LoVo (cell line): ENCODE data around the gene ARF4.
"Not testable (repeated sequence)": the region's sequence is repeated elsewhere in the genome, so short reads cannot be mapped to it uniquely, and the experiment has no call there.

Source experiments
- DNase-seq: peaks from one replicate; pipeline ENCODE4 v3.0.0-alpha.2; 2016; ENCODE audit warnings: low spot score

The ARF4 gene

DNA sequence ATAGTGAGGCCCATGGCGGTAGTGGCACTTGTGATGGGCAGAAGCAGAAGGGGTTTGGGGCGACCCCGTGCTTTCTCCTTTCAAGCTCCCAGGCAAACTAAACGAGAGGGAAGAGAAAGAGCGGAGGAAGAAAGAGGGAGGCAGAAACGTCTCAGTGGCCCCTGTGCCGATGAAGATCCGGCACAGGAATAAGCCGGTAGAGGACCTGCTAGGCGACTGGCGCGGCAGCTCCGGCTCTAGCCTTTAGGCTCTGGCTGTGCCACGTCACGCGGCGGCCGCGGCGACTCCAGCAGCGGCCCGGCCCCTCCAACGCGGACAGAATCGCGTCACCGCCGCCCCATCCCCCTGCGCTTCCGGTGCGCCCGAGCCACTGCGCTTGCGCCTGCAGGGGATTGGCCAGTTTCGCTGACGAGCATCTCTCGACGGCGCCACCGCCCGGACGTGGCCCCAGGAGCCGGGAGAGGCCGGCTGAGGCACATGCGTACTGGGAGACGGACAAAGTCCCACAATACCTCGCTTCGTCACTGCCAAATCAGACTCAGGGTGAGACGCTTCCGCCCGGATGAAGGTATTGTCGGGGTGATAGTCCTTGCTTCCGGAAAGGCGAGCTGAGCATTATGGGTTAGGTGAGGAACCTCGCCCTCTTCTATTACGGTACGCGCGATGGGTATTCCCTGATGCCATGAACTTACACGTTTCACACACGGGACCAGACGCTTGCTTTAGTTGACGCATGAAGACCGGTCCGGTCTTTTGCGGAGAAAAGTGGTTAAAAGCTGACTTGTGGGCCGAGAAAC lies at the start of gene ARF4:
ARF4 (minus strand) TSS at position 218 of the 797 bp plus-strand sequence; CDS start at position 14, 204 bp downstream.
- peak; percentile 99 for DNase-seq

DNA sequence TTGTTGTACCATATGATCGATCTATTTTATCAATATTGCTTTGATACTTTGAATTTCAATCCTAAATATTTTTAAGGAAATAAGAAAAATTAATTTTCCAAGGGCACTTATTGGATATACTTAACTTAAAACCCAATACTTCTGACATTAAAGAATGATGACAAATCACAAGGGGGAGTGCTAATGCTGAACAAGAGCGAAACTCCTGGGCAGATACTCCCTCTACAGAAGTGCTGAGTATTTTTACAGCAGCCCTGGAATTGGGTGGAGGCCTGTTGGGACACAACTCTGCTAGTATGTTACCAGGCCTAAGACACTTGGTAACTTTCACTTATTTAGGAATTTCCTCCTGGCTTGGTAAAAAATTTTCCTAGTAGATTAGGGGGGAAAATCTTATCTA lies 49.6 kb upstream of the ARF4 start:
- DNase-seq: no peak

DNA sequence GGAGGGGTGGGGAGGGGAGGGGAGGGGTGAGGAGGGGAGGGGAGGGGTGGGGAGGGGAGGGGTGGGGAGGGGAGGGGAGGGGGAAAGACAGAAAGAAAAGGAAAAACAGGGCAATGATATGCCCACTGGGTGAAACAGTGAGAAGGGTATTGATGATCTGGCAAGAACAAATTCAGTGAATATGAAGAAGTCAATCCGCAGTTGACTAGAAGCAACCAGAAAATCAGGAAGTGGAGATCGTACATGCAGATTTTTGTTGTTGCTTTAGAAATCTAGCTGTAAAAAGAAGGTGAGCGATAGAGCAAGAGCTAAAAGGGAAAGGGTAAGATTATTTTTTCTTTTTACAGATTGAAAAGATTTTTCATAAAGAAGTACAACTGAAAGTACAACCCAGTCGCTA lies 47.6 kb upstream of the ARF4 start:
- DNase-seq: no peak

DNA sequence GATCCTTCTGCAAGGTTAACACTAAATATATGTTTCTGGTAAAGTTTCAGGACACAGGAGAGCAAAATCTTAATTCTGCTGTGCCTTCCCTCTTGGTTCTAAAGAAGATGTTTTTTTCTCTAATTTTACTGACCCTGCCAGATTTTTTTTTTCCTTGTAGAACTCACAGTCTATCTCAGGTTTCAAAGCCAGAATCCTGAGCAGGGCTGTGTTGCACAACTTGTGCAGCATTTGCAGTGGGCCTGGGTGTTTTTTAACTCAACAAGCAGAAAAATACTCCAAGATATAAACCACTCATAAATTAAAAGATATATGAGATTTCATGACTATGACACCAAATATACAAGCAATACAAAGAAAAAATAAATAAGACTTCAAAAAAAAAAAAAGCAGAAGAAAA lies 40.2 kb upstream of the ARF4 start:
- DNase-seq: no peak

DNA sequence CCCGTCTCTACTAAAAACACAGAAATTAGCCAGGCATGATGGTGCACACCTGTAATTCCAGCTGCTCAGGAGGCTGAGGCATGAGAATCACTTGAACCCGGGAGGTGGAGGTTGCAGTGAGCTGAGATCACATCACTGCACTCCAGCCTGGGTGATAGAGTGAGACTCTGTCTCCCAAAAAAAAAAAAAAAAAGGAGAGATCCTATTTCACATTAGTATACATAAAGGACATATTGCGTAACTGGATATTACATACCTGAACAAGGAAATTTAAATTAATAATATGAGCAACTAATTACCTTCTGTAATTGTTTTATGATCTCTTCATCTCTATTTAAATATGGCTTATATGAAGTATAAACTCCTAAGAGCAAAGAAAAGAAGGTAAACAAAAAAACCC lies 37.1 kb upstream of the ARF4 start:
- not testable (repeated sequence) for DNase-seq

DNA sequence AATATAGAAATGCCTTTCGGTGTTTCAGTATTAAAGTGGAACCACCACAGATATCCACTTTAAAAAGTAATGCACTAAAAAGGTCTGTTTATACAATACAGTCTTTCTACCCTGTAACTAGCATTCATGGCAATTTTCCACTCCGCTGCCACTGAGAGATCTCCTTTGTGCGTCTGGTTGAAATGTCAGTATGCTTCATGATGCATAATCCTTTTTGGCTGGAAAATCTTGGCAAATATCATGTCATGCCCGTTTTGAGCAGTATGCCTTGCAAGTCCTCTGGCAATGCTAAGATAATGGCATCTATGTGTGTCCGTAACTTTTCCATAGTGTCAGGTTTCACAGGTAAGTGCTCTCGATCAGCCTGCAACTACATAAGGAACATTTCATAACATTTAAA lies 30.8 kb upstream of the ARF4 start:
- DNase-seq: no peak

DNA sequence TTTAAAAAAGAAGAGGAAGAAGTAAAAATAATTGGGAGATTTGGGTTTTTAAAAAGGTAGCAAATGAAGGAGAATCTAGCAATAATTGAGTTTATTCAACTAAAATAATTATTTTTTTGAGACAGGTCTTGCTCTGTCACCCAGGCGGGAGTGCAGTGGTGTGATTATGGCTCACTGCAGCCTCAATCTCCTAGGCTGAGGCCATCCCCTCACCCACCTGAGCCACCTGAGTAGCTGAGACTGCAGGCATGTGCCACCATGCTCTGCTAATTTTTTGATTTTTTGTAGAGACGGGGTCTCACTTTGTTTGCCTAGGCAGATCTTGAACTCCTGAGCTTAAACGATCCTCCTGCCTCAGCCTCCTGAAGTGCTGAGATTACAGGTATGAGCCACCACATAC lies 27.7 kb upstream of the ARF4 start:
- DNase-seq: no peak

DNA sequence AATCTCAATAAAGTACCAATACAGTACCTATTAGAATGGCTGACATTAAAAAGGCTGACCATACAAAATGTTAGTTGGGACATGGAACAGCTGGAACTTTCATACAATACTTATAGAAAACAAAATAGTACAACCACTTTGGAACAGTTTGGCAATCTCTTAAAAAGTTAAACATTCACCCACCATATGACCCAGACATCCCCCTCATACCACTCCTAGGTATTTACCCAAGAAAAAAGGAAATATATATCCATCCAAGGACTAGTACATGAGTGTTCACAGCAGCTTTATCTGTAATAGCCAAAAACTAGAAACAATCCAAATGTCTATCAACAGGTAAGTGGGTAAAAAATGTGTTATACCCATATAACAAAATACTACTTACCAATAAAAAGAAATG lies 25.2 kb upstream of the ARF4 start:
- DNase-seq: no peak

DNA sequence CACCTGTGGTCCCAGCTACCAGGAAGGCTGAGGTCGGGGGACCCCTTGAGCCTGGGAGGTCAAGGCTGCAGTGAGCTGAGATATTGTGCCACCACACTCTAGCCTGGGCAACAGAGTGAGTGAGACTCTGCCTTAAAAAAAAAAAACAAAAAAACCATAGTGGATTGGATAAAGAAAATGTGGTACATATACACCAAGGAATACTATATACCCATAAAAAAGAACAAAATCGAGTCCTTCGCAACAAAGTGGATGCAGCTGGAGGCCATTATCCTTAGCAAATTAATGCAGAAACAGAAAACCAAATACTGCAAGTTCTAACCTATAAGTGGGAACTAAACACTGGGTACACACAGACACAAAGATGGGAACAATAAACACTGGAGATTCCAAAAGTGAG lies 20.6 kb upstream of the ARF4 start:
- DNase-seq: no peak

DNA sequence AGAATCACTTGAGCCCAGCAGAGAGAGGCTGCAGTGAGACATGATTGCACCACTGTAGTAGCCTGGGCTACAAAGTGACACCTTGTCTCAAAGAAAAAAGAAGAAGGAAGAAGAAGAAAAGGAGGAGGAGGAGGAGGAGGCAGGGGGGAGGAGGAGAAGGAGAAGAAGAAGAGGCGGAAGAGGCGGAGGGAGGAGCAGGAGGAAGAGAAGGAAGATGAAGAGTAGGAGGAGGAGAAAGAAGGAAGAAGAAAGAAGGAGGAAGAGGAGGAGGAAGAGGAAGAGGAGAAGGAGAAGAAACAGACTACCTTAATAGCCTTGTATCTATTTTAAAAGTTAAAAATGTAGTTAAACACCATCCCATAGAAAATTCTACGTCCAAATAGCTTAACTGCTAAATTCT lies 19.1 kb upstream of the ARF4 start:
- DNase-seq: no peak

DNA sequence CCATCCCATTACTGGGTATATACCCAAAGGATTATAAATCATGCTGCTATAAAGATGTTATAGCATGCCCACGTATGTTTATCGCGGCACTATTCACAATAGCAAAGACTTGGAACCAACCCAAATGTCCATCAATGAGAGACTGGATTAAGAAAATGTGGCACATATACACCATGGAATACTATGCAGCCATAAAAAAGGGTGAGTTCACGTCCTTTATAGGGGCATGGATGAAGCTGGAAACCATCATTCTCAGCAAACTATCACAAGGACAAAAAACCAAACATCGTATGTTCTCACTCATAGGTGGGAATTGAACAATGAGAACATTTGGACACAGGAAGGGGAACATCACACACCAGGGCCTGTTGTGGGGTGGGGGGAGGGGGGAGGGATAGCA lies 14.7 kb upstream of the ARF4 start:
- not testable (repeated sequence) for DNase-seq

DNA sequence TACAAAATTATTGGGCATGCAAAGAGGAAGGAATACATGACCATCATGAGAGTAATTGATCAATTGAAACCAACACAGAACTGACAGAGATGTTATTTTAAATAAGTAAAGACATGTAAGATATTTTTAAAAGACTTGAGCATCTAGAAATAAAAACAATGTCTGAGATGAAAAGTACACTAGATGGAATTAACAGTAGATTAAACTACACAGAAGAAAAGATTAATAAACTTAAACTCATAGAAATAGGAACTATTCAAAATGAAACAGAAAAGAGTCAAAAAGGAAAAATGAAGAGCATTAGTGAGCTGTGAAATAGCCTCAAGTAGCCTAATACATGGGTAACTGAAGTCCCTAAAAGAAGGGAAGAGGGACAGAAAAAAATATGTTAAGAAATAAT lies 8.5 kb upstream of the ARF4 start:
- DNase-seq: no peak

DNA sequence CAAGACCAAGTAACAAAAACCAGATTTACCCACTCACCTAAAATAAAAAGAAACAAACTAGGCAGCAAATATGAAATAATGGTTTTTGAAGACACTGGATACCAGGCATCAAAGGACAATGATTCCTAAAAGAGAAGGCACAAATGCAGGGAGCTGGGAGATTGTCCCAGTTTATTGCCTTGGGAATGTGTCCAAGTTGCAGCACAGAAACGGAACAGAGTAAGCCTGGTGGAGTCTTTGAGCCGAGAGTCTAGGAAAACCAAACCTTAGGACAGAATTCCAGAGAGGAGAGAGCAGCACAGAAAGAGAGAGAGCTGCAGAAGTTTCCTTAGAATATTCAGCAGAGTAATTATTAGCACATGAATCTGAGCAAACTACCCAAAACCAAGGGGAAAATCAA lies 7.8 kb upstream of the ARF4 start:
- no peak for DNase-seq

DNA sequence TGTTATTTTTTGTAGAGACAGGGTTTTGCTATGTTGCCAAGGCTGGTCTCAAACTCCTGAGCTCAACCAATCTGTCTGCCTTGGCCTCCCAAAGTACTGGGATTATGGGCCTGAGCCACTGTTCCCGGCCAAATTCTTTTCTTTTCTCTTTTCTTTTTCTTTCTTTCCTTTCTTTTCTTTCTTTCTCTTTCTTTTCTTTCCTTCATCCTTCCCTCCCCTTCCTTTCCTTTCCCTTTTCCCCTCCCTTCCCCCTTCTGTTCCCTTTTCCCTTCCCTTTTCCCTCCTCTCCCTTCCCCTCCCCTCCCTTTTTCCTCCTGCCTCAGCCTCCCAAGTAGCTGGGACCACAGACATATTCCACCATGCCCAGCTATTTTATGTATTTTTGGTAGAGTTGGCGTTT lies 3.1 kb upstream of the ARF4 start:
- no peak for DNase-seq

DNA sequence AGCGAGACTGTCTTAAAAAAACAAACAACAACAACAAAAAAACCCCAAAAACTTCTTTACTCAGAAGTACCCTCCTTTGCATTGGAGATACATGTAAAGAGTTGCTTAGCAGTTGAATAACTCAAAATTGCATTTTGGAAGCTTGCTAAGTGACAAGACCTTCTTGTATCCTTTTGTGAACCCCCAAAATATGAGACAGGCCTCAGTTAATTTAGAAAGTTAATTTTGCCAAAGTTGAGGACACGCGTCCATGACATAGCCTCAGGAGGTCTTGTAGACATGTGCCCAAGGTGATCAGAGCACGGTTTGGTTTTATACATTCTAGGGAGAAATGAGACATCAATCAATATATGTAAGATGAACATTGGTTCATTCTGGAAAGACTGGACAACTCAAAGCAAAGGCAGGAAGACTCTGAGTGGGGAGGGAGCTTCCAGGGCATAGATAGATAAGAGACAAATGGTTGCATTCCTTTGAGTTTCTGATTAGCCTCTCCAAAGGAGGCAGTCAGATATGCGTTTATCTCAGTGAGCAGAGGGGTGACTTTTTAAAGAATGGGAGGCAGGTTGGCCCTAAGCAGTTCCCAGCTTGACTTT lies 1.7 kb upstream of the ARF4 start:
- peak; percentile 15 for DNase-seq

DNA sequence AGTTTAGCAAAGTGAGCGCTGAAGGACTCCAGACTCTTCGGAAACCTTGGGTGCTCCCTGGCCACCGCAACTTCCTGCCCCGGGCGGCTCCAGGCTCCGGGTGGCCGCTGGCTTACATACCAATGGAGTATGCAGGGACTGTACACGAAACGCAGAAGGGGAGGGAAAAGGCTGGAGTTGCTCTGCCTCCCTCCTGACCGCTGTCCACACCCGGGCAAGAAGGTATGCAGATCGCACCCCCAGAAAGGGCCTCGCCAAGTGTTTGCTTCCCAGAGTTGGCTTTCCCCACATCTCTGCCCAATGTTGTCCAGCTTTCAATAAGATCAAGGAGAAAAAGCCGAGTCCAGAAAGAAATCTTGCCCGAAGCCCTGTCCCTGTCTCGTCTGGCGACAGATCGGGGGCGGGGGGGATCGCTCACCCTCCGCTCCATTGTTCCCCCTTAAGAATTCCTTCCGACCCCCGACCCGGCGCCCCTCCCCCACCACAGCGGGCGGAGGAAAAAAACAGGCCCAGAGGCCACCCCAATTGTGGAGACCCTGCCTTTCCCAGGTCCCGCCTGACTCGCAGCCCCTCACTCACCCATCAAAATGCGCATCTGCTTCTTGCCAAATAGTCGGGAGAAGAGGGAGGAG lies 533 bp downstream of the ARF4 start:
- DNase-seq: peak; percentile 75

DNA sequence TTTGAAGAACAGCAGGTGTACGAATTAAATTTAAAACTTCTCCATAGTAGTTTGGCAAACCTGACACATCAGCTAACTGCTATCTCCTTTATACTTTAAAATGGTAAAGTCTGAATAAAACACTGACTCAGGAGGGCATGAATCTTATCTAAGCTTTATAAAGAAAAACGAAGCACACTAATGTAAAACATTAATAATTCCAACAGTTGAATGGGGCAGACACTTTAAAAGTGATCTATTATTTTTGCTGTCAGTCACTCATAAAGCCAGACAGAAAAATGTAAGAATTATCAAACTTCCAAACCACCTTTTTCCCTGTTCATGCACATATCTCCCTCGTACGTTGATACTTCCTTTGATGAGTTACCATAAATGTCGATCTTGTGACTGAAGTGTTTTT lies 2.6 kb downstream of the ARF4 start:
- DNase-seq: no peak

DNA sequence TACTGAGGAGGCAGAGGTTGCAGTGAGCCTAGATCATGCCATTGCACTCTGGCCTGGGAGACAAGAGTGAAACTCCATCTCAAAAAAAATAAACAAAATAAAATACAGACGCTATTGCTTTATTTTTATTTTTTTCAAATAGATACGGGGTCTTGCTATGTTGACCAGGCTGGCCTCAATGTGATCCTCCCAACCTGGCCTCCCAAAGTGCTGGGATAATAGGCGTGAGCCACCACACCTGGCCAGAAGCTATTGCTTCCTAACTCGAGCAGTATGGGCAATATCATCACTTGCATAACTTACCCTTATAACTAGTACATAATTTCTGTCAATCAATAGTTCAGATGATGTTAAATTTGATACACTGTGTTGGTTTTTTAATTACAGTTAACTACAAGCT lies 3.0 kb downstream of the ARF4 start:
- DNase-seq: no peak

DNA sequence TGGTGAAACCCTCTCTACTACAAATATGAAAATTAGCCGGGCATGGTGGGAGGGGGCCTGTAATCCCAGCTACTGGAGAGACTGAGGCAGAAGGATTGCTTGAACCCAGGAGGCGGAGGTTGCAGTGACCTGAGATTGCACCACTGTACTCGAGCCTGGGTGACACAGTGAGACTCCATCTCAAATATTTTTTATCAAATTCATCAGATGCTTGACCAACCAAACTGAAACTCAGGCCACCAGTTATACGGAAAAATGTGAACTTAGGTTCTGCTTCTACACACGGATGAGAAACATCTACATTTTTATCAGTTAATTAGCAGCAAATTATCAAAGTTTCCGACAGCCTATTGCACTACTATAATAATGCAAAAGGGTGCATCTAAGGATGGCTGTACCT lies 4.8 kb downstream of the ARF4 start:
- DNase-seq: no peak

DNA sequence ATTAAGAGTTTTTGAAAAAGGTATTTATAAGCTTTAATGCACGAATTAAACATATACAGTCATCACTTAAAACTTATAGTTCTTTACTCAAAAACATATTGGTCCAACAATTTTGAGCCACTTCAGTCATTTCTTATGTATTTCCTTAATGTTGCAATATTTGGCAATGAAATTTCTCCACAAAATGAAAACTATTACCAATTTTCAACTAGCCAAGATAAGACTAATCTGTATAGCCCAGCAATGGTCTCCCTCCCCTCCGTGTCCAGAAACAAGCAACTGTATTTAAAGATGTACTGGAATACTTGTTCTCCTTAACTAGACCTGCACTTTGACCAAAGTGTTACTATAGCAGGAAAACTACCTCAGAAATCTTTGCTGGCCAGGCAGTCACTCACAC lies 9.2 kb downstream of the ARF4 start:
- no peak for DNase-seq

DNA sequence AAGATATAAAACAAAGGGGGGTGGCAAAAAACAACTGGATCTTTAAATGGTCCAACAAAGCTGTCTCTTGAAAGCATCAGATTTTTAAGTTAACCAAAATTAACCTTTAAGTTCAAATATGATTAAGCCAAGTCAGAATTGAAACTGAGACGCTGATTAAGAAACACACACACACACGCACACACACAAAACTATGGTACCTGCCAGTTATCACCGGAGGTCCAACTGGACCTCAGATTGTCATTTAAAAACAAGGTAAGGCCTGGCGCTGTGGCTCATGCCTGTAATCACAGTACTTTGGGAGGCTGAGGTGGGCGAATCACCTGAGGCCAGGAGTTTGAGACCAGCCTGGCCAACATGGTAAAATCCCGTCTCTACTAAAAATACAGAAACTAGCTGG lies 10.4 kb downstream of the ARF4 start:
- no peak for DNase-seq

DNA sequence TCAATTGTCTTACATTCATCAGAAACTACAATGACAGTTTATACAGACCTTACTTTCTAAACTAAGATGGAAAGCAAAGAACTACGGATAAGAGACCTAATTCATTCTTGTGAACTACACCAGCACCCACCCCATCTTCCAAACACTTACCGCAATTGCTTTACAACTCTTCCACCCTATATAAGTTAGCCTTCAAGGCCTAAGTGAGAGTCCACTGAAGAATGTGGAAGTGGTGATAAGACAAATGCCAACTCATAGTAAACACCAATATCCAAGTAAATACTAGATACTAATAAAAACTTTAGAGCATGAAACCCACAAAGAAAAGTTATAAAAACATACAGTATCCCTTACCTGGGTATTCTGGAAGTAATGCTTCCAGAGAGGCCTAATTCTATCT lies 13.6 kb downstream of the ARF4 start:
- peak; percentile 31 for DNase-seq

DNA sequence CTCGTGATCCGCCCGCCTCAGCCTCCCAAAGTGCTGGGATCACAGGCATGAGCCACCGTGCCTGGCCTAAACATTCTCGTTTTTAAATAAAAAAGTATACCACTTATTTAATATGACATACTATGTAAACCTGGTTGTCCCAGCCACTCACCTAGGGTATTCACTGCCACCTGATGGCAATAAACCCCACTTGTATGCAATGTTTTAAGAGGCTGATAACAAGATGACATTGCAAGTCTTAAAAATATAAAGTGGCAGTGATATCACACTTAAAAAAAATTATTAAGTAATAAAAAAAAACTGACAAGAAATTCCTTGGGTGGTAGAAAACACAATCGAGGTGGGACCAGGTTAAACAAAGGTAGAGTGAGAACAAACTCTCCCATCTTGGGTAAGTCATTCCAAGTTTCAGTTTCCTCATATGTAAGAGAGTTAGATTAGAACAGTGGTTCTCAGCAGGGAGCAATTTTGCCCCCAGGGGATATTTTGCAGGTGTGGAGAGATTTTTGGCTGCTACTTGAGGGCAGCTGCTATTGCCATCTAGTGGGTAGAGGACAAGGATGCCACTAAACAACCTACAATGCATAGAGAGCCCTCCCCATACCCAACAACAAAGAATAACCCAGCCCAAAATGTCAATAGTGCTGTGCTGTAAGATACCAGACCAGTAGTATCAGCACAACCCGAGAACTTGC lies 14.5 kb downstream of the ARF4 start:
- peak; percentile 52 for DNase-seq
